ENCODE measurements around the gene ELMOD3. TPM values are rescaled to one million over a fixed set of nuclear protein-coding genes. Genes with fewer than 3 reads are reported as not detected.

Gene ELMOD3
- total and polyA plus RNA-seq, 9 of the 15 experiments (the other 6 are each of a cell fraction or from before 2014, with no cell fraction given) = 2.7 to 18.7 (median 11.6) TPM

- WGBS (ENCODE audit: insufficient coverage, low coverage, missing lambda C conversion rate) = 60% methylated on average over 2 of the region's 2 CpGs
- CTCF ChIA-PET (ENCODE audit: low intra/inter-chr PET ratio) = no interaction called here
- Histone ChIP-seq H3K27ac (ENCODE audit: extremely low read depth, low read depth, low read length) (no peak overlapping the region), H3K9me3 (replicated peaks; ENCODE audit: control insufficient read depth, insufficient read depth, low read depth, low read length) (no peaks in the 10 kb centered on the region), H3K4me2 (ENCODE audit: insufficient read depth, low read length) (no peak overlapping the region), H3K9me1 (ENCODE audit: control insufficient read depth, insufficient read depth, low read length) (no peaks in the 10 kb centered on the region), H2AFZ (ENCODE audit: low read depth, low read length) (no peak overlapping the region), H3K4me3 (no peak overlapping the region), H3K79me2 (ENCODE audit: control insufficient read depth, insufficient read depth, low read length) (no peaks in the 10 kb centered on the region), H3K9ac (ENCODE audit: insufficient read depth in 1 of 2, low read depth in 2 of 2, low read length in 2 of 2) (no peak overlapping the region), H3K4me1 (replicated peaks in 1 of 2; ENCODE audit: control insufficient read depth in 2 of 2, insufficient read depth in 2 of 2, low read length in 2 of 2) (peaks cover 0 to 3% of the 10 kb centered on the region in 2 experiments; a peak in 2 of 5 replicates), H3K27me3 (ENCODE audit: control insufficient read depth in 2 of 2, insufficient read depth in 2 of 2, low read length in 2 of 2) (no peaks in the 10 kb centered on the region), H3K36me3 (ENCODE audit: control insufficient read depth, insufficient read depth, low read length) (no peaks in the 10 kb centered on the region), H4K20me1 (replicated peaks; ENCODE audit: control insufficient read depth, insufficient read depth, low read length) (no peaks in the 10 kb centered on the region)
- no peak for DNase-seq (ENCODE audit: extremely low read depth in 1 of 4, low spot score in 3 of 4)
- TF ChIP-seq ARID4B (CRISPR knock-in tag; IDR thresholded peaks at IDR 0.05) = no peak
- no peak for TF ChIP-seq ZNF766 (CRISPR knock-in tag; conservative IDR thresholded peaks at IDR 0.05)
- TF ChIP-seq CEBPZ (IDR thresholded peaks at IDR 0.05; ENCODE audit: borderline replicate concordance, low read depth, low read length) = no peak
- TF ChIP-seq DNMT1 (IDR thresholded peaks at IDR 0.05) = no peak
- no peak for TF ChIP-seq TBL1XR1 (IDR thresholded peaks at IDR 0.05; ENCODE audit: low read length in 2 of 2)
- TF ChIP-seq ELF1 (tag; IDR thresholded peaks at IDR 0.05) = no peak
- no peak for TF ChIP-seq ELF2 (CRISPR knock-in tag; IDR thresholded peaks at IDR 0.05)
- no peak for TF ChIP-seq HMGXB4 (CRISPR knock-in tag; IDR thresholded peaks at IDR 0.05)
- TF ChIP-seq ZZZ3 (IDR thresholded peaks at IDR 0.05) = no peak
- TF ChIP-seq ZEB2 (IDR thresholded peaks at IDR 0.05) = no peak
- TF ChIP-seq CCNT2 (IDR thresholded peaks at IDR 0.05; ENCODE audit: borderline replicate concordance, extremely low read depth, insufficient read length, low read depth, low read length) = no peak
- TF ChIP-seq MED1 (CRISPR knock-in tag; IDR thresholded peaks at IDR 0.05; ENCODE audit: borderline replicate concordance) = no peak
- TF ChIP-seq CBX3 (IDR thresholded peaks at IDR 0.05; ENCODE audit: borderline replicate concordance in 1 of 2, low read length in 2 of 2) = no peak
- TF ChIP-seq ZNF134 (CRISPR knock-in tag; conservative IDR thresholded peaks at IDR 0.05) = no peak
- TF ChIP-seq HDGF (IDR thresholded peaks at IDR 0.05) = no peak
- BruUV-seq (replicated peaks) = no TSS peak
- no peak for ATAC-seq
- FAIRE-seq = no peak
- intact Hi-C loops (cut with micrococcal nuclease) (no loop called here), in situ Hi-C loops (cut with MboI) (no loop called here)
- POLR2A ChIA-PET = no interaction called here
Observed at GRCh38 chr2:85334928-85335327, 19.6 kb upstream of the ELMOD3 start.

Data from K562 (cell line).